Endodermal cell (in vitro differentiated cells): Measurements from ENCODE around the gene GSC2. TPM values are rescaled to one million over a fixed set of nuclear protein-coding genes. Genes with fewer than 3 reads are reported as not detected.

Experiments
- DNase-seq: peaks from one replicate; pipeline ENCODE4 v3.0.0-alpha.2; 2017
- H3K27ac ChIP-seq: 2 replicates; pipeline ENCODE4 v1.5.1; 2013; ENCODE audit warnings: mild to moderate bottlenecking, low read depth, low read length, moderate library complexity
- H3K27me3 ChIP-seq: 2 replicates; pipeline ENCODE4 v1.6.1; 2013; ENCODE audit warnings: mild to moderate bottlenecking, low read length, moderate library complexity; ENCODE audit not compliant: insufficient read depth, control insufficient read depth, poor library complexity, severe bottlenecking
- H3K36me3 ChIP-seq: 2 replicates; pipeline ENCODE4 v1.7.0; 2013; ENCODE audit warnings: mild to moderate bottlenecking, low read length, moderate library complexity; ENCODE audit not compliant: control insufficient read depth, insufficient read depth
- H3K4me1 ChIP-seq: one replicate; pipeline ENCODE4 v1.7.0; 2013; ENCODE audit warnings: low read length; ENCODE audit not compliant: control insufficient read depth, insufficient read depth
- H3K4me3 ChIP-seq: 2 replicates; pipeline ENCODE4 v1.5.1; 2013; ENCODE audit warnings: mild to moderate bottlenecking, low read length, moderate library complexity
- H3K9ac ChIP-seq: 2 replicates; pipeline ENCODE4 v1.6.1; 2013; ENCODE audit warnings: mild to moderate bottlenecking, low read length, moderate library complexity; ENCODE audit not compliant: poor library complexity, severe bottlenecking; ENCODE audit errors: extremely low read depth
- H3K9me3 ChIP-seq: 2 replicates; pipeline ENCODE4 v1.6.1; 2013; ENCODE audit warnings: mild to moderate bottlenecking, low read length, moderate library complexity; ENCODE audit not compliant: control insufficient read depth
- H3K27ac Mint-ChIP-seq: 2 replicates; pipeline ENCODE4 v1.8.0; 2020; ENCODE audit warnings: mixed read lengths
- H3K27me3 Mint-ChIP-seq: 2 replicates; pipeline ENCODE4 v1.8.0; 2021; ENCODE audit warnings: mild to moderate bottlenecking, mixed read lengths; ENCODE audit not compliant: insufficient read depth
- H3K36me3 Mint-ChIP-seq: 2 replicates; pipeline ENCODE4 v1.8.0; 2020; ENCODE audit warnings: low read depth, mixed read lengths
- H3K4me1 Mint-ChIP-seq: 2 replicates; pipeline ENCODE4 v1.8.0; 2020; ENCODE audit warnings: mixed read lengths
- H3K4me3 Mint-ChIP-seq: 2 replicates; pipeline ENCODE4 v1.8.0; 2020; ENCODE audit warnings: mild to moderate bottlenecking, moderate library complexity, mixed read lengths
- H3K9me3 Mint-ChIP-seq: 2 replicates; pipeline ENCODE4 v1.8.0; 2020; ENCODE audit warnings: mild to moderate bottlenecking, mixed read lengths
- WGBS, 2 experiments: methylation state at CpG; one replicate each; pipeline versions ENCODE4 v1.1.5 to v1.1.7; 2013; ENCODE audit warnings: missing lambda C conversion rate in 2 of 2, mixed read lengths in 1 of 2; ENCODE audit not compliant: insufficient coverage in 1 of 2, insufficient read length in 1 of 2; 5-methylcytosine and 5-hydroxymethylcytosine counted together
- total RNA-seq, 2 donors: library from RNA; stranded (reverse); fragmentation: NEBNext Ultra II Directional in 1 of 2; extraction: Animal tissue kit (Norgen Biotek cat#: 25700) in 1 of 2; gene quantifications; 2 replicates in 1 of 2; 3 replicates in 1 of 2; pipeline ENCODE4 v1.2.1, GENCODE V29; 2021
- TF ChIP-seq, protein P1 (sequence below): fragments of 200-600 bp; sonication (generic); conservative IDR thresholded peaks from 2 replicates; pipeline ENCODE4 v1.5.0; 2021; ENCODE audit warnings: antibody characterized with exemption, mild to moderate bottlenecking

The GSC2 gene
- total RNA-seq, 2 donors from 2014 or later = not detected

DNA sequence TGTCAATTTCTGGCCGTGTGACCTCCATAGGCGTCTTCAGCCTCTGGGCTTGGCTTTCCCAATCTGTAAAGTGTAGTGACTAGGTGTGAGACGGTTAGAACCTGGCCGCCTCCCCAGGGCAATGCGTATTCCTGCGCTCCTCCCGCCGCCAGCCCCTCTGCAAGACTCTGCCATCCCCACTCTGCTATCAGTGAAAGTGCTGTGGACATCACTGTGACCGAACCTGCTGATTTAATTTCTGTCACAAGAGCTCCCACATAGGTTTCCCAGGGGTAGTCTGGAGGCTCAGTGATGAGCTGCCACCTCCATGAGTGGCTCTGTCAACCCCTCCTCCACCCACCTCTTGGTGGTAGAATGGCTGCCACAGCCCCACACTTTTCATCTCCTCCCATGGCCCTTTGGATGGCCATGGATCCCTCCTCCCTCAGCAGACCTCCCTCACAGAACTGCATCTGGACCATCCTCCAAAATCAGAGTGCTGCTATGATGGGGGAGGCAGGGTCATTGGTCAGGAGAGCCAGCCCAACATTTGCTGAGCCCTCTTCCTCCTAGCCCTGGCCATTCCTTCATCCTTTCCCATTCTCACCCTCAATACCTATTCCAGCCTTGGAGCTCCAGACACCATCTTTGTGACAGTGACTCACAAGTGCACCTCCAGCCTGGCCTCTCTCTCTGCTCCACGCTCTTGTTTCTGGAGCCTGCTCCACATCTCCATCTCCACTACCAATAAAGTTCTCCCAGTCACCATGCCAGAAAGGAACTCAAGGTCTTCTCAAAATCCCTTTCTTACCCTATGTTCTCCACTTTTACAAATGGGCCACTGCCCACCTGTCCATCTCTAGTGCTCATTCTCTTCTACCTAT lies 1.5 kb upstream of the GSC2 start:
- Mint-ChIP-seq H3K4me3 (peak overlapping the region; percentile 35), H3K27me3 (peaks cover 89% of the 10 kb centered on the region), H3K27ac (no peak overlapping the region), H3K9me3 (peaks cover 12% of the 10 kb centered on the region), H3K36me3 (no peaks in the 10 kb centered on the region), H3K4me1 (peaks cover 3% of the 10 kb centered on the region)
- peaks cover 92% of the 10 kb centered on the region for H3K27me3 ChIP-seq
- no peak overlapping the region for H3K9ac ChIP-seq
- H3K9me3 ChIP-seq = peaks cover 8% of the 10 kb centered on the region
- TF ChIP-seq, protein P1, sequence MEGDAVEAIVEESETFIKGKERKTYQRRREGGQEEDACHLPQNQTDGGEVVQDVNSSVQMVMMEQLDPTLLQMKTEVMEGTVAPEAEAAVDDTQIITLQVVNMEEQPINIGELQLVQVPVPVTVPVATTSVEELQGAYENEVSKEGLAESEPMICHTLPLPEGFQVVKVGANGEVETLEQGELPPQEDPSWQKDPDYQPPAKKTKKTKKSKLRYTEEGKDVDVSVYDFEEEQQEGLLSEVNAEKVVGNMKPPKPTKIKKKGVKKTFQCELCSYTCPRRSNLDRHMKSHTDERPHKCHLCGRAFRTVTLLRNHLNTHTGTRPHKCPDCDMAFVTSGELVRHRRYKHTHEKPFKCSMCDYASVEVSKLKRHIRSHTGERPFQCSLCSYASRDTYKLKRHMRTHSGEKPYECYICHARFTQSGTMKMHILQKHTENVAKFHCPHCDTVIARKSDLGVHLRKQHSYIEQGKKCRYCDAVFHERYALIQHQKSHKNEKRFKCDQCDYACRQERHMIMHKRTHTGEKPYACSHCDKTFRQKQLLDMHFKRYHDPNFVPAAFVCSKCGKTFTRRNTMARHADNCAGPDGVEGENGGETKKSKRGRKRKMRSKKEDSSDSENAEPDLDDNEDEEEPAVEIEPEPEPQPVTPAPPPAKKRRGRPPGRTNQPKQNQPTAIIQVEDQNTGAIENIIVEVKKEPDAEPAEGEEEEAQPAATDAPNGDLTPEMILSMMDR = no peak
- no peak overlapping the region for H3K4me3 ChIP-seq
- no peak overlapping the region for H3K27ac ChIP-seq
- 64 to 68% methylated on average over 8 to 10 of the region's 10 CpGs for WGBS, 2 experiments
- no peak for DNase-seq
- no peaks in the 10 kb centered on the region for H3K36me3 ChIP-seq
- no peaks in the 10 kb centered on the region for H3K4me1 ChIP-seq

GRCh38 chr22:19150482-19151328 lies 613 bp upstream of the GSC2 start:
- Histone ChIP-seq H3K27ac (no peak overlapping the region), H3K9ac (no peak overlapping the region), H3K4me3 (no peak overlapping the region), H3K36me3 (no peaks in the 10 kb centered on the region), H3K27me3 (peaks cover 93% of the 10 kb centered on the region), H3K4me1 (no peaks in the 10 kb centered on the region), H3K9me3 (peaks cover 8% of the 10 kb centered on the region)
- 22 to 28% methylated on average over 34 to 68 of the region's 68 CpGs for WGBS, 2 experiments
- no peaks in the 10 kb centered on the region for H3K36me3 Mint-ChIP-seq
- peak overlapping the region; percentile 35 for H3K4me3 Mint-ChIP-seq
- no peak overlapping the region for H3K27ac Mint-ChIP-seq
- H3K4me1 Mint-ChIP-seq = peaks cover 3% of the 10 kb centered on the region
- peak; percentile 53 for DNase-seq
- TF ChIP-seq, protein P1 = no peak
- peaks cover 89% of the 10 kb centered on the region for H3K27me3 Mint-ChIP-seq
- peaks cover 12% of the 10 kb centered on the region for H3K9me3 Mint-ChIP-seq

GRCh38 chr22:19149047-19149883 lies 827 bp downstream of the GSC2 start:
- Histone ChIP-seq H3K27ac (no peak overlapping the region), H3K4me1 (no peaks in the 10 kb centered on the region), H3K36me3 (no peaks in the 10 kb centered on the region), H3K4me3 (no peak overlapping the region), H3K9ac (no peak overlapping the region), H3K27me3 (peaks cover 85% of the 10 kb centered on the region), H3K9me3 (peaks cover 8% of the 10 kb centered on the region)
- DNase-seq = peak; percentile 84
- Mint-ChIP-seq H3K4me3 (no peak overlapping the region), H3K27ac (no peak overlapping the region), H3K4me1 (peaks cover 3% of the 10 kb centered on the region), H3K9me3 (peaks cover 12% of the 10 kb centered on the region), H3K36me3 (no peaks in the 10 kb centered on the region), H3K27me3 (peaks cover 86% of the 10 kb centered on the region)
- WGBS, 2 experiments = 12 to 41% methylated on average over 27 to 92 of the region's 92 CpGs
- TF ChIP-seq, protein P1 = no peak
